GM12864 (cell line): ENCODE results near the gene PLEKHH2.

Experiments
- DNase-seq: peaks from one replicate; pipeline ENCODE4 v3.0.0-alpha.2; 2011; ENCODE audit warnings: low read depth
- H3K4me3 ChIP-seq: 2 replicates; pipeline ENCODE4 v1.5.1; 2011; ENCODE audit warnings: mild to moderate bottlenecking, low read depth, low read length, control low read depth
- CTCF ChIP-seq: IDR thresholded peaks from 2 replicates; pipeline ENCODE4 v1.5.1; 2011; ENCODE audit warnings: low read depth, mild to moderate bottlenecking, moderate library complexity, low read length, control low read depth, inconsistent platforms; ENCODE audit errors: missing control alignments

The PLEKHH2 gene

DNA sequence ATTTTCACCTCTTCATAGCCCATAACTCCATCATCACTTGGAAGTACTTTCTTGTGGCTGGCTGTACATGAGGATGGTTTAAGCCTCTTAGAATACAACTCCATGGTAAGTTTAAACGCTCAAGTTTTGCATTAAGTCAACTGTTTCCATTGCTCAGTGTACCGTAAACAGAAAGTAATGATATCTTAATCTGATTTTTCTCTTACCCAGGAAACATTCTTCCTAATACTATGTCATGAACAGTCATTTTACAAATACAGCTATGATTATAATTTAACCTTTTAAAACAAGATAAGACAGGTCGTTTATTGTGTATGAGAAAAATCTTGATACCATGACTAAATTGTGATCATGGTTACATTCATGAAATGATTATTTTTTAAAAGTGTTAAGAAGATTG, 125.2 kb downstream of the PLEKHH2 start:
- TF ChIP-seq CTCF, result no peak
- no peak overlapping the region for H3K4me3 ChIP-seq
- DNase-seq, result no peak

DNA sequence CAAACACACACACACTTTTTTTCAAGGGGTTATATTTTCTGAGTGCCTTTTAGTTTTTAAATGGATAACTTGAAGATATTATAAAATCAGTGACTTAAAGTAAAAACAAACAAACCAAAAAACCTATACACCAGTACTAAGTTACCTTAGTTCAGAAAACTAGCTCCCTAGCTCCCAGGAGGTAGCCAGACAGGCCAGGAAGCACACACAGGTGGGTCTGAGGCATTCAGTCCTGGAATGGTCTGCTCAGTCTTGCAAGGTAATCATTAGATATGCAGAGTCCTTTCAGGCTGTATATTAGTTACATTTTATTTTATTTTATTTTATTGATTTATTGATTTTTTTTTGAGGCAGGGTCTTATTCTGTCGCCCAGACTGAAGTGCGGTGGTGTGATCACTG, 126.0 kb downstream of the PLEKHH2 start:
- no peak for DNase-seq
- no peak for TF ChIP-seq CTCF
- H3K4me3 ChIP-seq, result no peak overlapping the region

DNA sequence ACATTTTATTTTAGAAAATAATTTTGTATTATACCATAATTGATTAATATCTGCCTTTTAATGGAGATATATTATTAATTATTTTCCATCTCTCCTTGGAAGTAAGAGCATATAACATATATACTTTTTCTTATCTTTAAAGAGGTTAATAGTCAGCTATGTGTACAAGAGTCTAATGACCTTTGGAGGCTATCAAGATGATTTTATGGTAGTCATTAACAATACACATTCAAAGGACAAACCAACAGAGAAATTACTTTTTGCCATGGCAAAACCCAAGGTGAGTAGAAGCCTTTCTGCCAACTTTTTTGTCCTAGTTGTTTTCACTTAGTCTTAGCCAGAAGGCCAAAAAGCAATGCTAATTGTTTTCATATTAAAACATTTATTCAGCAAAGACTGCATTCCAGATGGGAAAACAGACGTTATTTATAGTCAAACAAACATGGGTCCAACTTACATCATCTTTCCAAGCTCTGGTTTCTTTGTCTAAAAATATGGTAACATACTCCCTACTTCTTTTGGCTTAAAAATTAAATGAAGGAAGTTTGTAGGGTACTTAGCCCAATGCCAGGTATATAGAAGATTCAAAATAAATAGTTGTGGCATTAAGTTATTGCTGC, 127.1 kb downstream of the PLEKHH2 start:
- TF ChIP-seq CTCF, result no peak
- no peak overlapping the region for H3K4me3 ChIP-seq
- no peak for DNase-seq

DNA sequence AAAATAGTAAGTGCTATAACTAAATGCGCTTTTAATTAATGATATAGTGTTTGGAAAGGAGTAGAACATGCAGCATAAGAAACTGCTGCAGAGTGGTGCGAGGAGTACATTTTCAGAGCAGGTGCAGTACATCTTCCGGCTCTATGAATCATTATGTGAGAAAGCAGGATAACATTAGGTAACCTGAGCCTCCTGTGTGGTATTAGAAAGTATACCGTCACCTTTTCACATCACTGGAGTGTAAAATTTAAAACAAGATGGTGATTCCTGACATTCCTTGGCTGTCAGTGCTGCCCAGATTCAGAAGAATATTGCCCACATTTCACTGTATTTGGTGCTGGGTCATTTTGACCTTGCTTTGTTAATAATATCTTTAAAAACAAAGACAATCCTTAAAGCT, 128.9 kb downstream of the PLEKHH2 start:
- no peak overlapping the region for H3K4me3 ChIP-seq
- TF ChIP-seq CTCF, result no peak
- DNase-seq, result no peak

GRCh38 chr2:43773876-43774613, 137.0 kb downstream of the PLEKHH2 start, which contains the start of gene DYNC2LI1:
DYNC2LI1 (plus strand) TSS chr2:43774039; CDS start chr2:43774139, 100 bp downstream.
- H3K4me3 ChIP-seq, result peak within 1 kb of the TSS; percentile 69
- TF ChIP-seq CTCF, result no peak
- DNase-seq, result peak; percentile 50

- peak overlapping the region; percentile 69 for H3K4me3 ChIP-seq
- no peak for TF ChIP-seq CTCF
- no peak for DNase-seq
These were observed 137.6 kb downstream of the PLEKHH2 start for GRCh38 chr2:43774617-43775016.

DNA sequence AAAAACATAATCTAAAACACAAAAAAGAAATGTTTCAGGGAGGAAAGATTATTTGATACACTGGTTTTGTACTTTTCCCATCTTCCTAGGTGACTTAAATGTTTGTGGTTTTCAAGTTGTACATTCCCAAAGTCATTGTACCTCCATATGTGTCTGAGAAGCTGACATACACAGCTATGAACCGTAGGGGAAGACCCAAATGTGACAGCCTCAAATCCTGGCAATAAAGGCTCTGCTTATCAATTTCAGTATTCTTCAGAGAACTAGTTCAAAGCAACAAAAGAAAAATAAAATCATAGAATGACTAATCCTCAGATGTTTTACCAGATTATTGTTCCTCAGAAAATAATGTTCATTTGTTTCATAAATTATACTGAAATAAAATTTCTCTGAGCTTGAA, 139.3 kb downstream of the PLEKHH2 start:
- no peak overlapping the region for H3K4me3 ChIP-seq
- no peak for DNase-seq
- TF ChIP-seq CTCF, result no peak
